Fibroblast of mammary gland (primary cell): ENCODE results near the gene RNU6-1.

ENCODE experiments used
- DNase-seq: peaks from one replicate; pipeline ENCODE4 v3.0.0-alpha.2; 2010; ENCODE audit warnings: low read depth
- H3K4me3 ChIP-seq: 2 replicates; pipeline ENCODE4 v1.5.1; 2011; ENCODE audit warnings: low read depth, mild to moderate bottlenecking, low read length, moderate library complexity; ENCODE audit not compliant: control insufficient read depth
- CTCF ChIP-seq: conservative IDR thresholded peaks from 2 replicates; pipeline ENCODE4 v1.5.1; 2011; ENCODE audit warnings: low read depth, low read length, inconsistent platforms; ENCODE audit not compliant: control insufficient read depth, insufficient read depth

Gene RNU6-1

GRCh38 chr15:67859331-67859946 lies 19.6 kb upstream of the RNU6-1 start:
- TF ChIP-seq CTCF: no peak
- H3K4me3 ChIP-seq: no peak overlapping the region
- no peak for DNase-seq

GRCh38 chr15:67857220-67857619 lies 17.4 kb upstream of the RNU6-1 start:
- DNase-seq: no peak
- TF ChIP-seq CTCF: no peak
- no peak overlapping the region for H3K4me3 ChIP-seq

DNA sequence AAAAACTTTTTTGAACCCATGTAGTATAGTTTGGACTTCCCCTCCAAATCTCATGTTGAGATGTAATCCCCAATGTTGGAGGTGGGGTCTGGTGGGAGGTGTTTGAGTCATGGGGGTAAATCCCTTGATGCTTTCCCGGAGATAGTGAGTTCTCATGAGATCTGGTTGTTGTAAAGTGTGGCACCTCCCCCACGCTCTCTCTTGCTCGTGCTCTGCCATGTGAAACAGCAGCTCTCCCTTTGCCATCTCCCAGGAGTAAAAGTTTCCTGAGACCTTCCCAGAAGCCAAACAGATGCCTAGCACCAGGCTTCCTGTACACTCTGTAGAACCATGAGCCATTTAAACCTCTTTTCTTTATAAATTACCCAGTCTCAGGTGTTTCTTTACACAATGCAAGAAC lies 16.0 kb upstream of the RNU6-1 start:
- H3K4me3 ChIP-seq: no peak overlapping the region
- no peak for TF ChIP-seq CTCF
- no peak for DNase-seq

- DNase-seq: no peak
- TF ChIP-seq CTCF: no peak
- no peak overlapping the region for H3K4me3 ChIP-seq
Measured at GRCh38 chr15:67854358-67854757, 14.5 kb upstream of the RNU6-1 start.

- DNase-seq: no peak
- no peak overlapping the region for H3K4me3 ChIP-seq
Measured at GRCh38 chr15:67853454-67853853, 13.6 kb upstream of the RNU6-1 start.

DNA sequence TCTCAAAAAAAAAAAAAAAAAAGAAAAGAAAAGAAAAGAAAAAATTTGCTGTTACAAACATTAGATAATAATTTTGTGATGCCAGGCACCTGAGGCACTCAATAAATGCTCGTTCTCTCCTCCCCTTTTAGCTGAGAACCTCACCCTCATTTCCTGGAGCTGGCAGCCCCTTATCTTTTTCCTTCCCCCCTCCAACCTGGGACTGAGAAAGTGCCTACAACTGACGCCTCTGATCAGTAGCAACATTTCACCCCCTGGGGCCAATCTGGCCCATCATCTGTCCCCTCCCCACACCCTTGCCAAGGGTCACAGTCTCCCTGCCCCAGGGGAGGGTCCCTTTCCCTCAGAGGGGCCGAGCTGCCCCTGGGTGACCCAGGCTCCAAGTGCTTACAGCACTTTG lies 12.6 kb upstream of the RNU6-1 start:
- no peak for TF ChIP-seq CTCF
- no peak overlapping the region for H3K4me3 ChIP-seq
- no peak for DNase-seq

More at GRCh38 chr15:67853454-67853853, 13.6 kb upstream of the RNU6-1 start:
- TF ChIP-seq CTCF: no peak
